NCI-H1436 (cell line): ENCODE data around the gene ASGR1.

Source experiments
- DNase-seq: peaks from one replicate; lab custom pipeline; 2025; lab: John Stamatoyannopoulos, UW

ASGR1 gene, protein sequence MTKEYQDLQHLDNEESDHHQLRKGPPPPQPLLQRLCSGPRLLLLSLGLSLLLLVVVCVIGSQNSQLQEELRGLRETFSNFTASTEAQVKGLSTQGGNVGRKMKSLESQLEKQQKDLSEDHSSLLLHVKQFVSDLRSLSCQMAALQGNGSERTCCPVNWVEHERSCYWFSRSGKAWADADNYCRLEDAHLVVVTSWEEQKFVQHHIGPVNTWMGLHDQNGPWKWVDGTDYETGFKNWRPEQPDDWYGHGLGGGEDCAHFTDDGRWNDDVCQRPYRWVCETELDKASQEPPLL

DNA sequence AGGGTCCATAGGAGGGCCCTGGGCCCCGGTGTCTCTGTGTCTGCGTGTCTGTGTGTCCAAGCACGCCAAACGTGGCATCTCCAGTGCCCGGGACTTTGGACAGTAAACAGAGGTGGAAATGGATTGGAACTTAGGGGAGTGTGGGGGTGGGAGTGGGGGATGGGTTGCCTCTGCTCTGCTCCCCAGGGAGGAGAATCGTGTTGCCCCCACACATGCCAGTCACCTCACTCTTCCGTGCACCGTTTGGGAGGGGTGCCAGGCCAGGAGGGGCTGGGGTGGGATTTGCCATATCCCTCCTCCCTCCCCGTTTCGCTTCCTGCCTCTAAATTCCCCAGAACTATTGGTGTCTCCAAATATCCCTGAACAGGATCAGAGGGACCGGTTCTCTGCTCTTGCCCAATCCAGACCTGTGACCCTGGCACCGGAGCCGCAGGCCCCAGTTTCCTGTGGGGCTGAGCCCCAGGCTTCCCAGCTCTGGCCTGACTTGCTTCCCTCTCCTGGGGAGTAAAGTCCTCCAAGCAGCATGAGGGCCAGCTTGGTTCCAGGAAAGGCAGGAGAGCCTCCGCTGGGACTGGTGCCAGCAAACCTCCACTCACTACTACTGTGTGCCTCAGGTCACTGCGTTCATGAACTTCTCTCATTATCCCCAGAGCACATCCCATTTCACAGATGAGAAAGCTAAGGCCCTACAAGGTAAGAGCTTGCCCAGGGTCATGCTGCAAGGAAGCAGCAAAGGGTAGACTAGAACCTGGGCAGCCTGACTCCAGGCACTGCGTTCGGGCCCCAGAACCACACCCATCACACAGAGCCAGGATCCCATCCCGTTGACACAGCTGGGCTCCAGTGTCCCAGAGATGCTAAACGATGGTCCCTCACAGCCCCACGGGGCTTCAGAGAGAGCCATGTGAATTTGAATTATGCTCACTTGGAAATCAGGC lies at the start of gene ASGR1:
ASGR1 (minus strand) TSS at position 54 of the 938 bp plus-strand sequence. CDS start 807 bp downstream, outside the sequence.
- DNase-seq: no peak

DNA sequence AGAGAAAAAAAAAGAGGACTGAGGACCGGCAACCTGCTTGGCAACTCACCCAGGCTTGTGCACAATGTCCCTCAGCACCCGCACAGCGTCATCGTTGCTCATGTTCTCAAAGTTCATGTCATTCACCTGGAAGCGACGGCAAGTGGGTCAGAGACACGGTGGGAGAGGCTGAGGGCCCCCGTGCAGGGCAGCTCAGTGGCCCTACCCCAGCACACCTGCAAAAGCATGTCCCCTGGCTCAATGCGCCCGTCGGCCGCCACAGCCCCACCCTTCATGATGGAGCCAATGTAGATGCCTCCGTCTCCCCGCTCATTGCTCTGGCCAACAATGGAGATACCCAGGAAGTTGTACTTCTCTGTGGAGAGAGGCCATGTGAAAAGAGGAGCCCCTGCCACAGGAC lies 49.8 kb upstream of the ASGR1 start:
- DNase-seq: no peak

- DNase-seq: no peak
Measured at GRCh38 chr17:7226721-7227710, 47.8 kb upstream of the ASGR1 start.

DNA sequence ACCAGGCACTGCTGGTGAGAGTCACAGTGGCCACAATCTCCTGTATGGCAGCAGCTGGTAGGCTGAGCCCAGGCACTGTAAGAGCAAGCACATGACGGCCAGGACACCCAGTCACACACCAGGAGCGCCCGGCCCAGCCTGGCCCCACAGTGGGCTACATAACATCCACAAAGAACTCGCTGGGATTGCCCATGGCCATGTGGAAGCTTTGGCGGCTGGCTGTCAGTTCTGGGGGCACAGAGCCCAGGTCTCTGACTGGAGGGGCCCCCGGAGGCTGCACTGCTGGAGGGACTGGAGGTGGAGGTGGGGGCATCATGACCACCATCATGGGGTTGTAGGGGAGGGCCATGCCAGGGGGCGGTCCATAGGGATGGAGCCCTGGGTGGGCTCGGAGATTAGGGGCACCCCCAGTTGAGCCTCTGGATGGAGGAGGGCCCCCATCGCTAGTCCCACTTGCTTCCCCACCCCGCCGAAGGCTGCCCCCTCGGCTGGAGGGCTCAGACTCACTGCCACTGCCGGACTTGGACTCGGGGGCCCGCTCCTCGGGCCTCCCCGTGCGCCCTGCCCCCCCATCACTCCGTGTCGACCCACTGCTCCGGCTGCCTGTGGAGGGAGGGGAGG lies 46.7 kb upstream of the ASGR1 start:
- no peak for DNase-seq

DNA sequence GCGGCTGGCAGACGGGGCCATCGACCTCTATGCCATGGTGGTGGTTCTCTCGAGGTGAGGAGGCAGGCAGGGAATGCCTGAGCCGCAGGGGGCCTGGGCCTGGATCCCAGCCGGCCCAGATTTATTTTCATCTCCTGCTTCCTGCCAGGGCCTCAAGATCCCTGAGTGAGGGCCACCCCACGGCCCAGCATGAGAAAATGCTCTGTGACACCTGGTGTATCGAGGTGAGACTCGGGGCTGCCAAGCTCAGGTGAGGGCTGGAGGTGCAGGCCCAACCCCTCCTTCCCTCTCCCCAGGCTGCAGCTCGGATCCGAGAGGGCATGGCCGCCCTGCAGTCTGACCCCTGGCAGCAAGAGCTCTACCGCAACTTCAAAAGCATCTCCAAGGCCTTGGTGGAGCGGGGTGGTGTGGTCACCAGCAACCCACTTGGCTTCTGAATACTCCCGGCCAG lies 45.5 kb upstream of the ASGR1 start:
- DNase-seq: no peak

DNA sequence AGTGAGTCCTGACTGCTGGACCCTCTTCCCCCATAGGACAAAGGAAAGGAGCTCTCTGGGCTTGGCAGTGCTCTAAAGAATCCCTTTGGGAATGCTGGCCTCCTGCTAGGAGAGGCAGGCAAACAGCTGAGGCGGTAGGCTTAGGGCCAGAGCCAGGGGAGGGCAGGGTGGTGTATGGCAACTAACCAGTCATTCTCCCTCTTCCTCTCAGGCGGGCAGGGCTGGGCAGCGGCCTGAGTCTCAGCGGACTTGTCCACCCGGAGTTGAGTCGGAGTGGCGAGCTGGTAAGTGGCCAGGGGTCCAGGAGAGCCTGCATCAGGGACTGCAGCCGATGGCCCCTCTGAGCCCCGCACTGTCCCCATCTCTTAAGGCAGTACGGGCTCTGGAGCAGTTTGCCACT lies 44.9 kb upstream of the ASGR1 start:
- no peak for DNase-seq

DNA sequence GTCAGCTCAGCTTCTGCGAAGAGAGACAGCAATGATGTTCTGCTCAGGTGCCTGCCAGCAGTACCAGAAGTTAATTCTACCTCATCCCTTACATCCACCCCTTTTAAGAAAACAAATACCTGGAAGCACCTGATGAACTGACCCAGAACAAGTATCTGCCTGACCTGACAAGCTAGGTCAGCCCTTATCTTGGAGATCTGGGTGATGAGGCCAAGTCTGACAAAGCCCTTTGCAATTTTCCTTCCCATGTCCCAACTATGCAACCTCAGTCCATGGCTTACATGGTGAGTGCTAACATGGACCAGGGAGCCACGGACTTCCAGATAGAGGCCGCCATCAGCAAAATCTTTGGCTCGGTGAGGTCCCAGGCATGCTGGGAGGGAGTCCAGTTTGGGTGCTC lies 44.2 kb upstream of the ASGR1 start:
- DNase-seq: no peak

GRCh38 chr17:7222972-7223292 lies 43.8 kb upstream of the ASGR1 start:
- DNase-seq: no peak

DNA sequence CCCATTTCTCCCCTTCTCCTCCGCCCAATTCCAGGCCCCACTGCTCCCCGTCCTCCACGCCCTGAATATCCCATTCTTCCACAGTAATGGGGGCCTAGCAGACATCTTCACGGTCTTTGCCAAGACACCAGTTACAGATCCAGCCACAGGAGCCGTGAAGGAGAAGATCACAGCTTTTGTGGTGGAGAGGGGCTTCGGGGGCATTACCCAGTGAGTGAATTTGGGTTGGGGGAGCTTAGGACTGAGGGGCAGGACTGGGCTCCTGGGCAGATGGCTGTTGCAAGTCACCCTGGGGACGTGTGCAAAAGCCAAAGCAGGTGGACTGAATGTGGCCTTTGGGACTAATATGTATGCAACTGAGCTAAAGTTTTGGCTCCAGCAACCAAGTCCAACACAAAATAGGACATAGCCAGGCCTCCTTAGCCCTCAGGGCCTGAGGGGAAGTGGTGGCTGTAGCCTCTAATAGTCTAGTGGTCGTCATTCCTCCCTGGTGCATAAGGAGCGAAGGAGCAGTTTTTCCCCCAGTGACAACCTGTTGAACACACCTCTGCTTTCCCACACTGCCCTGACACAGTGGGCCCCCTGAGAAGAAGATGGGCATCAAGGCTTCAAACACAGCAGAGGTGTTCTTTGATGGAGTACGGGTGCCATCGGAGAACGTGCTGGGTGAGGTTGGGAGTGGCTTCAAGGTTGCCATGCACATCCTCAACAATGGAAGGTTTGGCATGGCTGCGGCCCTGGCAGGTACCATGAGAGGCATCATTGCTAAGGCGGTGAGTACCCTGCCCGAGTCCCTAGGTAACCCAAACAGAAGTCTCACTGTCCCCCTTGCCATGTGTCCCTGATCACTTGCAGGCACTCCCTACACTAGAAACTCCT lies 43.2 kb upstream of the ASGR1 start:
- DNase-seq: no peak

DNA sequence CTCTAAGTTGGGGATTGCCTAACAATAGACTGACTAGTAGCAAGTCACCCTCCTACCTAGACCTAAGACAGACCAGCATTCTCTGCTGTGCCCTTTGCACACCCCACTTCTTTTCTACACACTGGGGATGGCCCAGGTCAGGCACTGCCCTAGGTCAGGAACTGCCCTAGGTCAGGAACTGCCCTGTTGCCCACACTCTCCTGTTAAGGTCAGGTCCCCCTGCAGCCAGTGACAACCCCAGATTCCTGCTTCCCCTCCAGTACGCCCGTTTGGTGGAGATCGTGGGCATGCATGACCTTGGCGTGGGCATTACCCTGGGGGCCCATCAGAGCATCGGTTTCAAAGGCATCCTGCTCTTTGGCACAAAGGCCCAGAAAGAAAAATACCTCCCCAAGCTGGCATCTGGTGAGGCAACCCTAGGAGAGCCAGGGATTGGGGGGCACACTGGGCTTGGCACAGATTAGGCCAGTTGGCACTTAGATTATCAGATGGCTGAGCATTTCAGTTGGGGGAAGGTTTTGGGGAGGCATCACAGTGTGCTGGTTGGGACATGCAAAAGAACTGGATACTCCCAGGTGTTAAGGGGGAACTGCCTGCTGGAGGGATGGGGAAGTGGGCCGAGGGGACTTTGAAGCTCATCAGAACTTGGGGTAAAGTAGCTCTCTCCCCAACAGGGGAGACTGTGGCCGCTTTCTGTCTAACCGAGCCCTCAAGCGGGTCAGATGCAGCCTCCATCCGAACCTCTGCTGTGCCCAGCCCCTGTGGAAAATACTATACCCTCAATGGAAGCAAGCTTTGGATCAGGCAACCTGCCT lies 42.3 kb upstream of the ASGR1 start:
- DNase-seq: no peak

GRCh38 chr17:7220593-7221277 lies 41.6 kb upstream of the ASGR1 start:
- no peak for DNase-seq

GRCh38 chr17:7219812-7220592 lies 40.8 kb upstream of the ASGR1 start, which contains the start of the genes ACADVL and DLG4:
ACADVL (plus strand) TSS chr17:7219938; CDS start chr17:7219985, 47 bp downstream.
DLG4 (minus strand) TSS chr17:7219836.
- DNase-seq: peak; percentile 53

DNA sequence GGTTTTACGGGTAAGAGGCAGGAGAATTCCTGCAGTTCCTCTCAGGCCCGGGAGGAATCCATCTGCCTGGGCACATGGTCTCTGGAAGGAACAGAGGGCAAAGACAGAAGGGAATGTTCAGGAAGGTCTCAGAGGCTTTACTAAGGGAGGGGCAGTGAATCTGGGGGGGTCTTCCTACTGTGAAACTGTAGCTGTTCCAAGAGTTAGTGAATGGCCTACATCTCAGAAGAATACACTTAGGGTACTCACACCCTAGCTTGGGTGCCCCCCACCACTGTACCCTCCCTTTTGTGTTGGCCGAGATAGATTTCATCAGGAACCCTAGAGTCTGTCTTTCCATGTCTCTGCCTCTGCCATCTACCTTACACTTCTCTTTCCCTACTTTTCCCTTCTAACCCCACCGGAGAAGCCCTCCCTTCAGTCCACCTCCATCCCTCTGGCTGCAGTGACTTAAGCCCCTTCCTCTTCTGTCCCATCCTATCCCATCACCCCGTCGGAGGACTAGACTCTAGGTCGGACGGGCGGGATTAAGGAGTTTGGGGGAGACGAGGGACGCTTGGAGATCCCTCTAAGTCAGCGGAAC lies 40.1 kb upstream of the ASGR1 start:
- DNase-seq: no peak

- no peak for DNase-seq
Measured at GRCh38 chr17:7218758-7219157, 39.6 kb upstream of the ASGR1 start.

DNA sequence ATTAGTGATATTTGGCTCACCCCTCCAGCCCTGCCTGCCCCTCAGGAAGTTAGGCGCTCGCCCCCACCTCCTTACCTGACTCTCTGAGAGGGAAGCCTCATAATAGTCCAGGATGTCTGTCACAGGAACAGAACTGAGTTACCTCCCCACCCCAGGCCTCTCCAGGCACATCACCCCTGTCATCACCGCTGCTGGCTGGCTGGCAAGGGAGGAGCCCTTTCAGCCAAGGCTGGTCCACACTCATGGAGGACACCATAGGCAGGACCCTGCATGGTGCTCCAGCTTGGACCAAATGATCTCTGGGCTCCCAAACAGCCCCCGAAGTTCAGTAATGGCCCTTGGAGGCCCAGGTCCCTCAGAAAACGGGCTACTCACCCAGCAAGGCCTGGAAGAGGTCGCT lies 39.0 kb upstream of the ASGR1 start:
- no peak for DNase-seq

DNA sequence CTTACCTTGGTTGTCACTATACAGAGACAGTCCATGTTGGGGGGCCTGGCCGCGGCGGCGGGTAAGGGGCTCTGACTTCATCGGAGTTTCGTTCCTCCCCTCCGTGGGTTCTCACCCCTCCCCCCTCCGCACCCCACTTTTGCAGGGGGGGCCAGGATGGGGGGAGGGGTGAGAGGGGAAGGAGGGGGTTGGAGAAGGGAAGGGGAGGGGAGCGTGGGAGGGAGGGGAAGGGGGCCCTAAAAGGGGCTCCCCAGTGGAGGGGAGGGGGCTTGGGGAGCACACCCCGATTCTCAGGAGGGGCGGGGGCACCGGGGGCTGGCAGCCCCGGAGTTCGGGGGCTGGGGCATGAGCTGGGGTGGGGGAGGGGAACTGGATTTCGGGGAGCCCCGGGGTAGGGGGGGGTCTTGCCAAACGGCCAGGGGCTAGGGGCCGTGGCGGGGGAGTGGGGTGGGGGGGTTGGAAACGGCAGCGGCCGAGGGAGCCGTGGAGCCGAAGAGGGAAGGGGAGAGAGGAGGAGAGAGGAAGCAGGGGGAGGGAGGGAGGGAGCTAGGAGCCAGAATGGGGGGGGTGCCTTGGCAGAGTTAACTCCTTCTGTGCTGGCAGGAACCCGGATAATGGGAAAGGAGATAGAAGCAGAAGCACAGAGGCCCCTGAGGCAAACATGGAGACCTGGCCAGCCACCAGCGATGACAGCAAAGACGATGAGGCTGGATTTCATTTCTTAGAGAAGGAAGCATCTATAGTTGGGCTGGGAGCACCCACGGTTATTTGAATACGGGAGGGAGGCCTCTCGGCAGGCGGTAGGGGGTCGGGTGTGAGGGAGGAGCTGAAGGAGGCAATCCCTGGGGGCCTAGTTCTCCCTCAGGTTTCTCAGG lies 38.2 kb upstream of the ASGR1 start:
- peak; percentile 62 for DNase-seq
